ENCODE measurements around the gene UBAC2. TPM values are rescaled to one million over a fixed set of nuclear protein-coding genes. Genes with fewer than 3 reads are reported as not detected.

UBAC2 gene
- total and polyA plus RNA-seq, 10 donors = 49.3 to 82.1 (median 66.2) TPM

DNA sequence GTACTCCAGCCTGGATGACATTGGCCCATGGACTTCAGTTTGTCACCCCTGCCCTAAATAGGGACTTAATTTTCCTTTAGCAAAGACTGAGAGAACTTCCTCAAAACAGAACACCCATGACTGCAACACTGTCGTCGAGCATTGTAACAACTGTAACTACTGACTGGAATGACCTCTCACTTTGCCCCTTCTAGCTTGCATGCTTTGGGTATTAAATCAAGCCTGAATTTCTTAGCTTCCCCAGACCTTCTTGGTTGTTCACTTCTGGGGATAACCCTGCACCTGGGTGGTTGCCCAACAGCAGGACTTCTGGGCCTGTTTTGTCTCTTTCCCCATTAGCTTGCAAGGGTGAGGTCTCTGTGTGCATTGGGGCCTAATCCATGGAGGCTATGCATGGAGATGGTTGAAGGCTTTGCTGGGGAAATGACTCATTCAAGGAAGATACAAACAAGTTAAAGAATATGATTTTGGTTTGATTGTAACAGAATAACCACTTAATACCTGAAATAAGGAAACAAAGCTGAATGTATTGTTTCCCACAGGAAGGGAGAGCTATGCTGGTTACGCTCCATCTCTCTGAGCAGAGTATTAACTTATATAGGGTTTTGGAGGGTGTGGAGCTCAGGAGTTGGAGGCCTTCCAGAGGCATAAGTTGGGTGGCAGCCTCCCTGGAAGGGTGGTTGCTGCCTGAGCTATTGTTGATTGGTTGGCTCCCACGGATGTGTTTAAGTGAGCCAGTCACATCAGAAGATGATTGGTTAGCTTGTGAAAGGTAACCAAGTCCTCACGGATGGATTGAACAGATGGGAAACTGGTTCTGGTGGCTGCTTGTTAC is 34.7 kb upstream of the UBAC2 start:
- WGBS, 5 donors = 65 to 77% (median 74%) methylated on average over 5 of the region's 5 CpGs
- no peak overlapping the region for H3K27ac ChIP-seq
- no peak for TF ChIP-seq POLR2A (IDR thresholded peaks at IDR 0.05)
- no peak for TF ChIP-seq POLR2AphosphoS5 (IDR thresholded peaks at IDR 0.05)
- TF ChIP-seq, protein P1, sequence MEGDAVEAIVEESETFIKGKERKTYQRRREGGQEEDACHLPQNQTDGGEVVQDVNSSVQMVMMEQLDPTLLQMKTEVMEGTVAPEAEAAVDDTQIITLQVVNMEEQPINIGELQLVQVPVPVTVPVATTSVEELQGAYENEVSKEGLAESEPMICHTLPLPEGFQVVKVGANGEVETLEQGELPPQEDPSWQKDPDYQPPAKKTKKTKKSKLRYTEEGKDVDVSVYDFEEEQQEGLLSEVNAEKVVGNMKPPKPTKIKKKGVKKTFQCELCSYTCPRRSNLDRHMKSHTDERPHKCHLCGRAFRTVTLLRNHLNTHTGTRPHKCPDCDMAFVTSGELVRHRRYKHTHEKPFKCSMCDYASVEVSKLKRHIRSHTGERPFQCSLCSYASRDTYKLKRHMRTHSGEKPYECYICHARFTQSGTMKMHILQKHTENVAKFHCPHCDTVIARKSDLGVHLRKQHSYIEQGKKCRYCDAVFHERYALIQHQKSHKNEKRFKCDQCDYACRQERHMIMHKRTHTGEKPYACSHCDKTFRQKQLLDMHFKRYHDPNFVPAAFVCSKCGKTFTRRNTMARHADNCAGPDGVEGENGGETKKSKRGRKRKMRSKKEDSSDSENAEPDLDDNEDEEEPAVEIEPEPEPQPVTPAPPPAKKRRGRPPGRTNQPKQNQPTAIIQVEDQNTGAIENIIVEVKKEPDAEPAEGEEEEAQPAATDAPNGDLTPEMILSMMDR (IDR thresholded peaks at IDR 0.05 in 8 of 11, conservative IDR thresholded peaks at IDR 0.05 in 3 of 11) = no peak
- no peaks in the 10 kb centered on the region for H3K4me1 ChIP-seq
- intact Hi-C loops (cut with DNase I; ENCODE audit: low total_unique reads) = no loop called here
- H3K9me3 ChIP-seq = no peaks in the 10 kb centered on the region
- no peak overlapping the region for H3K4me3 ChIP-seq
- peaks cover 0 to 5% (median 0%) of the 10 kb centered on the region in 7 donors for H3K27me3 ChIP-seq (replicated peaks in 1 of 7)
- no peak for DNase-seq
- no peaks in the 10 kb centered on the region for H3K36me3 ChIP-seq

DNA sequence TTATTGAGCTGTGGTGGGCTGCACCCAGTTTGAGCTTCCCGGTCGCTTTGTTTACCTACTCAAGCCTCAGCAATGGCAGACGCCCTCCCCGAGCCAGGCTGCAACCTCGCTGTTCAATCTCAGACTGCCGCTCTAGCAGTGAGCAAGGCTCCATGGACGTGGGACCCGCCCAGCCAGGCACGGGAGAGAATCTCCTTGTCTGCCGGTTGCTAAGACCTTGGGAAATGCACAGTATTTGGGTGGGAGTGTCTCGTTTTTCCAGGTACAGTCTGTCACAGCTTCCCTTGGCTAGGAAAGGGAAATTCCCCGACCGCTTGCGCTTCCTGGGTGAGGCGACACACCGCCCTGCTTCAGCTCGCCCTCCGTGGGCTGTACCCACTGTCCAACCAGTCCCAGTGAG is 27.7 kb upstream of the UBAC2 start:
- H3K27me3 ChIP-seq (replicated peaks in 1 of 7) = peaks cover 0 to 38% (median 4%) of the 10 kb centered on the region in 7 donors
- H3K4me1 ChIP-seq = peaks cover 3 to 17% (median 10%) of the 10 kb centered on the region in 6 donors
- 82 to 90% (median 87%) methylated on average over 17 to 18 of the region's 18 CpGs for WGBS, 5 donors
- no peak for DNase-seq
- no peak overlapping the region for H3K27ac ChIP-seq
- H3K36me3 ChIP-seq = no peaks in the 10 kb centered on the region
- no peak overlapping the region for H3K4me3 ChIP-seq
- no peak for TF ChIP-seq POLR2A (IDR thresholded peaks at IDR 0.05)
- TF ChIP-seq, protein P1 (IDR thresholded peaks at IDR 0.05 in 8 of 11, conservative IDR thresholded peaks at IDR 0.05 in 3 of 11) = no peak
- TF ChIP-seq POLR2AphosphoS5 (IDR thresholded peaks at IDR 0.05) = no peak
- no peaks in the 10 kb centered on the region for H3K9me3 ChIP-seq
- intact Hi-C loops (cut with DNase I; ENCODE audit: low total_unique reads) = no loop called here

DNA sequence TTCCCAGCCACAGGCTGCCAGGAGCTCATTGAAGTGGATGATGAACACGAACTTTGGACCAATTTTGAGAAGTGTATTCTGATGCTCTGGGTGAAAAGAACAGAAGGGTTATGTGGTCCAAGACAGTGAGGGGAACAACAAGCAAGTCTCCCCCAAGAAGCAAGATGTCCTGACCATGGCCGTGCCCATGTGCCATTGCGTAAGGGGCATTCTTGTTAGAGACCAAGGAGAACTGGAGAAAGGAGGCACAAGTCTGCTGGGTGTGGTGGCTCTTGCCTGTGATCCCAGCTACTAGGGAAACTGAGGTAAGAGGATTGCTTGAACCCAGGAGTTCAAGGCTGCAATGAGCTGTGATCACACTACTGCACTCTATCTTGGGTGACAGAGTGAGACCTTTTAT is 27.0 kb upstream of the UBAC2 start:
- peaks cover 4 to 24% (median 16%) of the 10 kb centered on the region in 6 donors for H3K4me1 ChIP-seq
- 70 to 86% (median 77%) methylated on average over 3 of the region's 3 CpGs for WGBS, 5 donors
- peaks cover 0 to 38% (median 4%) of the 10 kb centered on the region in 7 donors for H3K27me3 ChIP-seq (replicated peaks in 1 of 7)
- DNase-seq = no peak
- H3K36me3 ChIP-seq = no peaks in the 10 kb centered on the region
- intact Hi-C loops (cut with DNase I; ENCODE audit: low total_unique reads) = no loop called here
- no peak overlapping the region for H3K4me3 ChIP-seq
- TF ChIP-seq, protein P1 (IDR thresholded peaks at IDR 0.05 in 8 of 11, conservative IDR thresholded peaks at IDR 0.05 in 3 of 11) = no peak
- TF ChIP-seq POLR2A (IDR thresholded peaks at IDR 0.05) (no peak), POLR2AphosphoS5 (IDR thresholded peaks at IDR 0.05) (no peak)
- no peaks in the 10 kb centered on the region for H3K9me3 ChIP-seq
- no peak overlapping the region for H3K27ac ChIP-seq

DNA sequence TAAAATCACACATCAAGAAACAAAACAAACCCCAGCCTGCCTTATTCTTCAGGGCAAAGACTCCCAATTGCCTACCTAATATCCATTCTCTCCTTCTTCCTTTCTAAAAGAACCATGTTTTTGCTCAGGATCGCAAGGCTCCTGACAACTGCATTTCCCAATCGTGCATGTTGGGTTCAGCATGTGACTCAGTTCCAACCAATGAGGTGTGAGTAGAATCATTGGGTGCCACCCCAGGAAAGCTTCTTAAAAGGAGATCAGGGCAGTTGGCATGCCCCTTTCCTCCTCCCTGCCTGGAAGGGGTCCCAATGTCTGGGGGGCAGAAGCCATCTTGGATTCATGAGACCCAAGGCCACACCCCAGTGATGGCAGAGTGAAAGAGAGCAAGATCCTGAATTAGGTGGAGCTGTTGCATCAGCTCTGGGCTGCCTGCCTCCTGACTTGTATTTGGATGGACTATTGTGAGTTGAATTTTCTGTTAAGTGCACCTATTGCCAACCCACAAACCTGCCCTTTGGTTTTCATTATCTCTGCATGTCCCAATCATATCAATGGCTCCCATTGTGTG is 26.0 kb upstream of the UBAC2 start:
- Histone ChIP-seq H3K27me3 (replicated peaks in 1 of 7) (peaks cover 0 to 38% (median 4%) of the 10 kb centered on the region in 7 donors), H3K9me3 (no peaks in the 10 kb centered on the region), H3K4me3 (no peak overlapping the region), H3K36me3 (no peaks in the 10 kb centered on the region), H3K4me1 (peaks cover 7 to 34% (median 26%) of the 10 kb centered on the region in 6 donors), H3K27ac (no peak overlapping the region)
- DNase-seq = no peak
- WGBS, 5 donors = 63 to 85% (median 74%) methylated on average over 2 of the region's 2 CpGs
- TF ChIP-seq, protein P1 (IDR thresholded peaks at IDR 0.05 in 8 of 11, conservative IDR thresholded peaks at IDR 0.05 in 3 of 11) = no peak
- TF ChIP-seq POLR2AphosphoS5 (IDR thresholded peaks at IDR 0.05) = no peak
- no peak for TF ChIP-seq POLR2A (IDR thresholded peaks at IDR 0.05)
- intact Hi-C loops (cut with DNase I; ENCODE audit: low total_unique reads) = loop anchor here (5.0 kb wide), 1 partner anchor 93 kb away; no protein-coding TSS in a partner anchor

All from spleen (tissue), 11 donors.